ENCODE measurements around the gene MYO15B.

The MYO15B gene

GRCh38 chr17:75610103-75610984, 22.7 kb downstream of the MYO15B start:
- TF ChIP-seq CTCF (IDR thresholded peaks at IDR 0.05; ENCODE audit: poor library complexity, severe bottlenecking), result no peak
- Histone ChIP-seq H3K36me3 (ENCODE audit: low read depth) (no peaks in the 10 kb centered on the region), H3K9me3 (ENCODE audit: severe bottlenecking) (no peaks in the 10 kb centered on the region), H3K4me1 (ENCODE audit: insufficient read depth, poor library complexity, severe bottlenecking) (peaks cover 5% of the 10 kb centered on the region), H3K4me3 (ENCODE audit: severe bottlenecking) (no peak overlapping the region), H3K27ac (ENCODE audit: poor library complexity, severe bottlenecking) (no peak overlapping the region), H3K27me3 (ENCODE audit: insufficient read depth, poor library complexity, severe bottlenecking) (no peaks in the 10 kb centered on the region)
- ATAC-seq (ENCODE audit: low read depth) (peak; percentile 44), DNase-seq (ENCODE audit: low spot score) (no peak)

GRCh38 chr17:75611851-75612429, 24.3 kb downstream of the MYO15B start:
- ATAC-seq (ENCODE audit: low read depth), result no peak

GRCh38 chr17:75612906-75613626, 25.5 kb downstream of the MYO15B start:
- Histone ChIP-seq H3K27ac (ENCODE audit: poor library complexity, severe bottlenecking) (no peak overlapping the region), H3K9me3 (ENCODE audit: severe bottlenecking) (no peaks in the 10 kb centered on the region), H3K4me1 (ENCODE audit: insufficient read depth, poor library complexity, severe bottlenecking) (peaks cover 5% of the 10 kb centered on the region), H3K4me3 (ENCODE audit: severe bottlenecking) (no peak overlapping the region), H3K27me3 (ENCODE audit: insufficient read depth, poor library complexity, severe bottlenecking) (no peaks in the 10 kb centered on the region), H3K36me3 (ENCODE audit: low read depth) (no peaks in the 10 kb centered on the region)
- DNase-seq (ENCODE audit: low spot score), result no peak
- no peak for ATAC-seq (ENCODE audit: low read depth)
- TF ChIP-seq CTCF (IDR thresholded peaks at IDR 0.05; ENCODE audit: poor library complexity, severe bottlenecking), result no peak

More at GRCh38 chr17:75611851-75612429, 24.3 kb downstream of the MYO15B start:
- H3K9me3 ChIP-seq (ENCODE audit: severe bottlenecking), result no peaks in the 10 kb centered on the region
- no peaks in the 10 kb centered on the region for H3K27me3 ChIP-seq (ENCODE audit: insufficient read depth, poor library complexity, severe bottlenecking)
- no peak for DNase-seq (ENCODE audit: low spot score)
- H3K4me1 ChIP-seq (ENCODE audit: insufficient read depth, poor library complexity, severe bottlenecking), result peaks cover 5% of the 10 kb centered on the region
- H3K4me3 ChIP-seq (ENCODE audit: severe bottlenecking), result no peak overlapping the region
- no peak for TF ChIP-seq CTCF (IDR thresholded peaks at IDR 0.05; ENCODE audit: poor library complexity, severe bottlenecking)
- H3K36me3 ChIP-seq (ENCODE audit: low read depth), result no peaks in the 10 kb centered on the region
- H3K27ac ChIP-seq (ENCODE audit: poor library complexity, severe bottlenecking), result no peak overlapping the region

- Histone ChIP-seq H3K4me3 (ENCODE audit: severe bottlenecking) (no peak overlapping the region), H3K36me3 (ENCODE audit: low read depth) (no peaks in the 10 kb centered on the region), H3K9me3 (ENCODE audit: severe bottlenecking) (no peaks in the 10 kb centered on the region), H3K27me3 (ENCODE audit: insufficient read depth, poor library complexity, severe bottlenecking) (no peaks in the 10 kb centered on the region), H3K4me1 (ENCODE audit: insufficient read depth, poor library complexity, severe bottlenecking) (peaks cover 5% of the 10 kb centered on the region), H3K27ac (ENCODE audit: poor library complexity, severe bottlenecking) (no peak overlapping the region)
- ATAC-seq (ENCODE audit: low read depth), result no peak
- DNase-seq (ENCODE audit: low spot score), result no peak
- no peak for TF ChIP-seq CTCF (IDR thresholded peaks at IDR 0.05; ENCODE audit: poor library complexity, severe bottlenecking)
Observed at GRCh38 chr17:75614006-75614405, 26.4 kb downstream of the MYO15B start.

All from RWPE2 (cell line).